ENCODE results near the gene SLC29A4.
"Not testable (repeated sequence)": the region's sequence is repeated elsewhere in the genome, so short reads cannot be mapped to it uniquely, and the experiment has no call there.

The SLC29A4 gene

DNA sequence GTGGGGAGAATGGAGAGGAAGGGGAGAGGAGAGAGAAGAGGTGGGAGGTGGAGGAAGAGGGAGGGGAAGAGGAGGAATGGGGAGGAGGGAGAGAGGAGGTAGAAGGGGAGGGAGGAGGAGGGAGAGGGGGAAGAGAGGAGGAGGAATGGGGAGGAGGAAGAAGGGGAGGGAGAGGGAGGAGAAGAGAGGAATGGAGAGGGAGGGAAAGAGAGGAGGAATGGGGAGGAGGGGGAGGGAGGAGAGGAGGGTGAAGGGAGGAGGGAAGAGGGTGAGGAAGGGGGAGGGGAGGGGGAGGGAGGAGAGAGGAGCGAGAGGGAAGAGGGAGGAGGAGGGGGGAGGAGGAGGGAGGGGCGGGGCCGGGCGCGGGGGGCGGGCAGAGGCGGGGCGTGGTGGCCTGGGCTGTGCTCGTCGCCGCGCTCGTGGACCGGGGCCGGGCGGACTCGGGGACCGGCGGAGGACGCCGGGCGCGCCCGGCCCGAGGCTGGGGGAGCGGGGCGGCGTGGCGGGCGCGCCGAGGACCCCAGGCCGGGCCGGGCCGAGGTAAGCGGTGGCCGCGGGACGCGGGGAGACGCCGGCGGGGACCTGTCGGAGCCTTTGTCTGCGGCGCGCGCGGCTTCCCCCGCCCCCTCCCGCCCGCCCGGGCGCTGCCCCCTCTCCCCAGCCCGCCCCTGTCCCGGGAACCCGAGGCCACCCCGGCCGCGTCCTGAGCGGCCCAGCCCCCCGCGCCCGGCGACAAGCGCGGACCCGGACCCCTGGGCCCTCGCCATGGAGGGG is at the start of gene SLC29A4:
TSS of gene SLC29A4 (plus strand) at position 401 of the 774 bp plus-strand sequence. CDS start 4,874 bp downstream, outside the sequence.
- DNase-seq (ENCODE audit: low read depth, low spot score): peak; percentile 55

DNA sequence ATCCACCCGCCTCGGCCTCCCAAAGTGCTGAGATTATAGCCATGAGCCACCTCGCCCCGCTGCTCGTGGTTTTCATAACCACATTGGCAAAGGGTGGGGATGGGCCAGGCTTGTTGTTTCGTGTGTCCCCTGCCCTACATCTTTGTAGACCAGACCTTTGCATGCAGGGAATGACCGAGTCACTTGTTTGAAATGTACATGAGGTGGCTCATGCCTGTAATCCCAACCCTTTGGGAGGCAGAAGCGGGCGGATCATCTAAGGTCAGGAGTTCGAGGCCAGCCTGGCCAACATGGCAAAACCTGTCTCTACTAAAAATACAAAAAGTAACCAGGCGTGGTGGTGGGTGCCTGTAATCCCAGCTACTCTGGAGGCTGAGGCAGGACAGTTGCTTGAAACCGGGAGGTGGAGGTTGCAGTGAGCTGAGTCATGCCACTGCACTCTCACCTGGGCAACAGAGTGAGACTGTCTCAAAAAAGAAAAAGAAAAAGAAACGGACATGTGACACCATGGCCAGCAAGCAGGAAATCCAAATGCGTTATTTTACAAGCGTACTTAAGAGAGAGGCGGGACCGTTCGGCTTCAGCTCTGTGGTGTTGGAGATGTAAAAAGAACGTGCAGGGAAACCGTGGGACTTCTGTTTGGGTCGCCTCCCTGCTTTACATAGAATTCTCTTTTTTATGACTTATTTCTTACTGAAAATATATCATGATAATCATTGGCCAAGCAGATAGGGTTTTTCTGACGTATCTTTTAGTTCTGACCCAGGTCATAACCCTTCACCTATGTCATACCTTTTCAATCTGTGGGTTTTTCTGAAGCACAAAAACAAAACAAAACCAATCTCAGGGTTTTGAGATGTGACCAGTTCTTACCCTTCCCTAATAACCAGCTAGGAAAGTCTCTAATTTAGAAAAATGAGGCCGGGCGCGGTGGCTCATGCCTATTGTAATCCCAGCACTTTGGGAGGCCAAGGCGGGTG is 47.6 kb upstream of the SLC29A4 start:
- peak; percentile 38 for DNase-seq (ENCODE audit: low read depth, low spot score)

DNA sequence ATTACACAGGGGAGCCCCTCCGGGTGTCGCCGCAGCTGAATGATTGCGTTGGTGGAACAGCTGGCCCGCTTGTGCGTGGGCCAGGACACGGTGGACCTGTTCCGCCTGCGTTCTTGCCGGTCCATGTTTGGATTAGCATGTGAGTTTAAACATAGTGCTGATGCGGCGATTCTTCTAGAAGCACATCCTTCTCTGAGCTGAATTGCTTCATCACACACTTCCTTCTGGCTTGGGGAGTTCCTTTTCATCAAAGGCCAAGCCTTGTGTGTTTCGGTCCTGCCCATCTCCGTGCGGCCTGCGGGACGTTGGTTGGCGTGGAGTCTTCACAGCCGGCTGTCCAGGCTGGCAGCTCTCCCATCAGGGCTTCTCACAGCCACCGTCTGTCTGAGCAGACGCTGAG is 45.5 kb upstream of the SLC29A4 start:
- DNase-seq (ENCODE audit: low read depth, low spot score): no peak

GRCh38 chr7:5238500-5238899 is 44.2 kb upstream of the SLC29A4 start:
- no peak for DNase-seq (ENCODE audit: low read depth, low spot score)

GRCh38 chr7:5243261-5243660 is 39.5 kb upstream of the SLC29A4 start:
- no peak for DNase-seq (ENCODE audit: low read depth, low spot score)

GRCh38 chr7:5248201-5248885 is 34.4 kb upstream of the SLC29A4 start:
- no peak for DNase-seq (ENCODE audit: low read depth, low spot score)

GRCh38 chr7:5250787-5251186 is 32.0 kb upstream of the SLC29A4 start:
- not testable (repeated sequence) for DNase-seq (ENCODE audit: low read depth, low spot score)

DNA sequence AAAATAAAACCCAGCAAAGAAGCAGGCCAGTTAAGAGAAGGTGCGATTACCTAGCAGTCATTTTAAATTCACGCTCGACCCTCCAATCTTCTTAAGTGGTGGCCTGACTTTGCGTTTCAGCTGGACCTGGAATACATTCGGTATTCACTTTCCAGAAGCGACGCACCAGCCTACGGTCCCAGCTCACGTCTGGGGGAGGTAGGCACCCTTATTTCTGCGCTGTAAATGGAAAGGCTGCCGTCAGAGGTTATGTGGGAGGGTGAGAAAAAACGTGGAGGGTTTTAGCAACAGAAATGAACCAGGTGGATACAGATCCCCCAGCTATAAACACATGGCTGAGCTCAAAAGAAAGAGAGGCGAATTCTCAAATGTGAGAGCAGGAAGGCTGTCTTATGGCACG is 29.2 kb upstream of the SLC29A4 start:
- not testable (repeated sequence) for DNase-seq (ENCODE audit: low read depth, low spot score)

DNA sequence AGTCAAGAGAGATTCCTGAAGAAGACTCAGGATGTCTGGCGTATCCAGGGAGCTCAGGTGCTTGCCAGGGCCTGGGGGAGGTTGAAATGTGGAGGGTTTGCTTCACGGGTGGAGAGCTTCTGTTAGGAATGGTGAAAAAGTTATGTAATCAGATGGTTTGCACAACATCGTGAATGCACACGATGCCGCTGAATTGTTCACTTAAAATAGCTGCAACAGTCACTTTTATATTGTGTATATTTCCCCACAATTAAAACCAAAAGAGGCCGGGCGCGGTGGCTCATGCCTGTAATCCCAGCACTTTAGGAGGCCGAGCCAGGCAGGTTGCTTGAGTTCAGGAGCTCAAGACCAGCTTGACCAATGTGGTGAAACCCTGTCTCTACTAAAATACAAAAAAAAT is 28.4 kb upstream of the SLC29A4 start:
- DNase-seq (ENCODE audit: low read depth, low spot score): not testable (repeated sequence)

DNA sequence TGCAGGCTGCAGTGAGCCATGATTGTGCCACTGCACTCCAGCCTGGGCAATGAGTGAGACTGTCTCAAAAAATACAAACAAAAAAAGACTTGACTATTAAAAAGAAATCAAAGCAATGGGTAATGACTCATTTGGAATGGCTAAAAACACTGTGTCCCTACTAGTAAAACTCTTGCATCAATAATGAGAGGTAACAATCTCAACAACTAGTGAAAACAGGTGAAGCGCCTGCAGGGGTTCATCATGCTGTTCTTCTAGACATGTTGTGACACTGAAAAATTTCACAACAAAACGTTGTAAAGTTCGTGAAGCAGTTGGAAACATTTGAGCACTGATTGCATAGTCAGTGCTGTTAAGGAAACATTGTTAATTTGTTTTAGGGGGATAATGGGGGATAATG is 26.9 kb upstream of the SLC29A4 start:
- no peak for DNase-seq (ENCODE audit: low read depth, low spot score)

DNA sequence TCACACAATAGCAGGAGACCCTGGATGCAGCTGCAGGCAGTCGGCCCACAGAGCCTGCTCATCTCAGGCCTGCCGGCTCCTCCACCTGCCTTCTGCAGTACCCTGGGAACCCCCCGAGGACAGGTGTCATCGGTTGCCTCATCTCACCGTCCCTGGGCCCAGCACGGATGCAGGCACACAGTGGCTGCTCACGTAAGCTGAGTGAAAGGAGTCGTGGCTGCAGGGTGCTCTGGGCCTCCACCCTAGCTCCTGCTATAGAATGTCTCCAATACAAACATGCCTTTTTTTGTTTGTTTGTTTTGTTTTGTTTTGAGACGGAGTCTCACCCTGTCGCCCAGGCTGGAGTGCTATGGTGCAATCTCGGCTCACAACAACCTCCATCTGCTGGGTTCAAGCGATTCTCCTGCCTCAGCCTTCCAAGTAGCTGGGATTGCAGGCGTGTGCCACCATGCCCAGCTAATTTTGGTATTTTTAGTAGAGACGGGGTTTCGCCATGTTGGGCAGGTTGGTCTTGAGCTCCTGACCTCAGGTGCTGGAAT is 22.1 kb upstream of the SLC29A4 start:
- not testable (repeated sequence) for DNase-seq (ENCODE audit: low read depth, low spot score)

GRCh38 chr7:5263066-5263465 is 19.7 kb upstream of the SLC29A4 start:
- DNase-seq (ENCODE audit: low read depth, low spot score): not testable (repeated sequence)

DNA sequence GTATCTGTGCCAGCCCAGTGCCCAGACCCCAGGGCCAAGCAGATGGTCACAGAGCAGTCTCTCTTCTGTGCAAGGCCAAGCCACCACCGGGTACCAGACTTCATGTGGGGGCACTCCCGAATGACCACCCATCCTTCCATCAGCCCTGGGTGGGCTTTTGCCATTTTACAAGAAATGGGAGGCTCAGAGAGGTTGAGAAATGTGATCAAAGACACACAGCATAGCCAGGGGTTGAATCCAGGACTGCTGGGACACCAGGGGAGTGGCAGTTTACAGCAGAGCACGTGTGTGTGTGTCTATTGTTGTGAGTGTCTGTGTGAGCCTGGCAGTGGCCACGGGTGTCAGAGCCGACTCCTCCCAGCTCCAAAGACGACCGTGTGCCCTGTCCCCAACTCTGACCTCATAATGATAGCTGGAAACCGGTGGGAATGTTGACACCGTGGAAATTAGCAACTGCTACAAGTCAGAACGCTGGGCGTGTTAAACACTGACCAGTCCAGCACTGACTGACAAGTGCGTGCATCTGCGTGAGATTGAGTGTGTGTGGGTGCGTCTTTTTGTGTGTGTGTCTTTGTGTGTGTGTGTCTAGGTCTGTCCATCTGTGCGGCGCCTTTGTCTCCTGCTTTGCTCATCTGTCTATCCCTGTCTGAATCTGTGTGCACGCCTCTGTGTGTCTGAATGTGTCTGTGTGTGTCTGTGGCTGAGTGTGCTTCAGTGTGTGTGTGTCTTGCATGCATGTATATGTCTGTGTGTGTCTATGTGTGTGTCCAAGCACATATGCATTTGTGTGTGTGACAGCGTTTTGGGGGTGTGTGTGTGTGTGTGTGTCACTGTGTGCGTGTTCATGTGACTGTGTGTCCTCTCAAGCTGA is 17.2 kb upstream of the SLC29A4 start:
- DNase-seq (ENCODE audit: low read depth, low spot score): no peak

DNA sequence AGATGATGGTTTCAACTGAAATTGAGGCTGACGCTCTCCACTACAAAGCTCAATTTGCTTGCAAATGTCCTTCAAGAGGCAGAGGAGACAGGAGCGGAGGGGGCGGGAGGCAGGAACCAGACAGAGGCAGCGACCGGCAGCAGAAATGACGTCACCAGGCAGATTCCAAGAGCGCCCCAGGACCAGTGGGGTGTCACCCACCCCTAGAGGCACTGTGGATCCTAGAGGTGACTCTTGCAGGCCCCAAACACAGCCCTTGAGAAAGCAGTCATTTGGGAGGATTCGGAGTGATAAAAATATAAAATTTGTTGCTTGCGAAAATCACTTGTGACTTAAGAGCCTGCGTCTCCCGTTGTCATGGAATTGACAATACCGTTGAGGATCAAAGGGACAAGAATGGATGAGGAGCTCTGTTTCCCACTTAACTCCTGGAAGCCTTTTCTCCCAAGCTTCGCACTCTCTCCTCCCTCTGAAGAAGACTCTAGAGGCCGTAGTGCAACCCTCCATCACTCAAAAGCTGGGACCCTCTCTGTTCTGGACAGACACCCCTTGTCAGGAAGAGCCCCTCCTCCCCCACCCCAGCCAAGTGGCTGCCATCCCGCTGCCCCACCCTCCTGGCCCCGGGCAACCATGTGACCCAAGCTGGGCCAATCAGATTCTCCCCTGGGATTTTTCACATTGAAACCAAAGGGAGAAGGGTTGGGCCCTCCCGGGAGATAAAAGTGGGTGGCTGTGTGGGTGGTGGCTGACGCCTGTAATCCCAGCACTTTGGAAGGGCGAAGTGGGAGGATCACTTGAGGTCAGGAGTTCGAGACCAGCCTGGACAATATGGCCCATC is 16.3 kb upstream of the SLC29A4 start:
- DNase-seq (ENCODE audit: low read depth, low spot score): no peak

DNA sequence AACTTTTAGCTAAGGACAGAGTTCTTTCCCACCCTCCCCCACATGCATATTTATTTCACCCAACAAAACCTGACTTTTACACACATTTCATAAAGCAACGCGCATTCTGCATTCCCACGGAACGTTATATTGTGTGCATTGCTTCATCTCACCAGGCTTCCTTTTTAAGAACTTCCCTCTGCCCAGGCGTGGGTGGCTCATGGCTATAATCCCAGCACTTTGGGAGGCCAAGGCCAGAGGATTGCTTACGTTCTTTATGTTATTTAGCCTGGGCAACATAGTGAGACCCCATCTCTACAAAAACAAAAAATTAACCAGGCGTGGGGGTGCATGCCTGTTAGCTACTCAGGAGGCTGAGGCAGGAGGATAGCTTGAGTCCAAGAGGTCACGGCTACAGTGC is 14.9 kb upstream of the SLC29A4 start:
- DNase-seq (ENCODE audit: low read depth, low spot score): not testable (repeated sequence)

DNA sequence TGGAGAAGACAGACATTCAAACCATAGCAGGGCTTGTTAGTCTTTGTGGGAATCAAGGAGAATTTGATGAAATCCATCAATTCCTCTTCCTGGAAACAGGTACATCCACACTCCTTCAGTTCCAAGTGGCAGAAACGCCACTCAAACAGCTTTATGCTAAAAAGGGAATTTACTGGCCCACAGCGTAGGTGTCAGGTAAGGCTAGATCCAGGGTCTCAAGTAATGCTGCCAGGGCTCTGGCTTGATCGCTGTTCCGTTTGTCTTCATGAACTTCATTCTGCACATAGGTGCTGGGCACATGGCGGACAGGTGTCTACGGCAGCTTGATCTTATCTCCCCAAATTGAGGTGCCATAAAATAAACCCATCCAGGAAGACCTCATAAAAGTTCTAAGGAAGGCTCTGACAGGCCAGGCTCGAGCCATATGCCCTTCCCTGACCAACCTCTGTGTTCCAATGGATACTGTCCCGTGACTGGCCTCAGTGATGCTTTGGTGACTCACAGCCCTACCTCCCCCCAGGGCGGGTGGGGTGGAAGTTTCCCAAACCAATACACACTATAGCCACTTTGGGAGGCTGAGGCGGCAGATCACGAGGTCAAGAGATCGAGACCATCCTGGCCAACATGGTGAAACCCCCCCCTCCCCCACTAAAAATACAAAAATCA is 12.6 kb upstream of the SLC29A4 start:
- DNase-seq (ENCODE audit: low read depth, low spot score): not testable (repeated sequence)

- no peak for DNase-seq (ENCODE audit: low read depth, low spot score)
Measured at GRCh38 chr7:5270788-5271187, 12.0 kb upstream of the SLC29A4 start.

DNA sequence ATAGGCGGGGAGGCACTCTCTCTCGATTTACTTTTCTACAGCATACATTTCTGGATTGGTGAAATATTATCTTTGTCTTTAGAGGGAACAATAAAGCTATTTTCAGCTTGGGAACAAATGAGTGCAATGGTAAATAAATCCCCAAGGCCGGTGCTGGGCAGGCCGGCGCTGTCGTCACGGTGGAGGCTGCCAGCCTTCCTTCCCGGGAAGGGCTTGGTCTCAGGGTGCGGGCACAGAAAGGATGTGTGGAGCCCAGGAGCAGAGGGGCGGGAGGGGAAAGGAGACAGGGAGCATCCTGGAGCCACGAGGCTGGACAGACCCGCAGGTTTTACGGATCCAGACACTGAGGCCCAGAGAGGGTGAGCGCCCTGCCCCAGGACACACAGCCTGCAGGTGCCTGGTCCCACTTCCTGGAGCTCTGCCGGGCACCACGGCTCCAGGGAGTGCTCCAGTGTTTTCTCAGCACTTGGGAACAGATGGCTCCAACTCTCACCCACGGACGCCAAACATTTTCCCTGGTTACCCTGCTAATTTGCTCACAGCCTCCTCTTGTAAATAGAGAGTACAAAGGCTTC is 8.8 kb upstream of the SLC29A4 start:
- DNase-seq (ENCODE audit: low read depth, low spot score): not testable (repeated sequence)

- no peak for DNase-seq (ENCODE audit: low read depth, low spot score)
Measured at GRCh38 chr7:5274441-5274840, 8.3 kb upstream of the SLC29A4 start.

All from astrocyte of the hippocampus (primary cell).